ENCODE measurements around the gene PPM1E. TPM values are rescaled to one million over a fixed set of nuclear protein-coding genes. Genes with fewer than 3 reads are reported as not detected.

PPM1E gene
- total and polyA plus RNA-seq, 2 of the 4 experiments (the other 2 are of a cell fraction): under 0.01 to 0.05 TPM

- H4K5ac ChIP-seq (ENCODE audit: low read depth, low read length): no peak overlapping the region
- H3K79me1 ChIP-seq (ENCODE audit: low read depth in 1 of 2, low read length in 2 of 2): no peaks in the 10 kb centered on the region
- no peak overlapping the region for H3K23ac ChIP-seq (ENCODE audit: low read depth, low read length)
- H2AFZ ChIP-seq (replicated peaks; ENCODE audit: low read length, poor library complexity): no peak overlapping the region
- no peak for DNase-seq
- no peak overlapping the region for H3K4me2 ChIP-seq (ENCODE audit: low read depth, low read length)
- peaks cover 3% of the 10 kb centered on the region; the same call in 1 of the 2 replicates for H3K27me3 ChIP-seq (ENCODE audit: control insufficient read depth, insufficient read depth, low read length)
- no peak overlapping the region for H2BK15ac ChIP-seq (ENCODE audit: low read depth, low read length)
- no peak overlapping the region for H3K56ac ChIP-seq (ENCODE audit: extremely low read depth, insufficient read depth, low read length)
- H2AK5ac ChIP-seq (ENCODE audit: low read depth, low read length): no peak overlapping the region
- H3K9me1 ChIP-seq (ENCODE audit: insufficient read depth, low read length): no peaks in the 10 kb centered on the region
- H3K14ac ChIP-seq (replicated peaks; ENCODE audit: low read depth, low read length): no peak overlapping the region
- H3K4me1 ChIP-seq (ENCODE audit: control insufficient read depth, insufficient read depth, low read length): no peaks in the 10 kb centered on the region
- no CpG with 5 or more reads among the region's 3 CpGs for WGBS, 2 experiments (ENCODE audit: extremely low coverage in 2 of 2, insufficient read length in 1 of 2)
- no peak overlapping the region for H3K9ac ChIP-seq (ENCODE audit: low read depth, low read length)
- dilution Hi-C loops (cut with HindIII; ENCODE audit: low sequenced_read_pairs, unreplicated experiment) (no loop called here), intact Hi-C loops (cut with micrococcal nuclease) (loop anchor here (10.0 kb wide), 1 partner anchor 274 kb away; the partner anchor contains the start of gene MTMR4), in situ Hi-C loops (cut with MboI; ENCODE audit: low sequenced_read_pairs) (no loop called here)
- no peak overlapping the region for H2BK5ac ChIP-seq (ENCODE audit: low read depth, low read length, poor library complexity, severe bottlenecking)
- H2AK9ac ChIP-seq (replicated peaks; ENCODE audit: low read depth, low read length, poor library complexity): no peak overlapping the region
- H4K91ac ChIP-seq (ENCODE audit: insufficient read depth, low read depth, low read length): no peak overlapping the region
- no peak for TF ChIP-seq RFX5 (IDR thresholded peaks at IDR 0.05; ENCODE audit: low read depth, low read length)
- no peak for TF ChIP-seq USF2 (IDR thresholded peaks at IDR 0.05; ENCODE audit: low read depth, low read length)
- no peak overlapping the region for H3K4me3 ChIP-seq (ENCODE audit: insufficient read depth, low read depth, low read length)
- H3K18ac ChIP-seq (ENCODE audit: low read depth, low read length): no peak overlapping the region
- no peaks in the 10 kb centered on the region for H3K36me3 ChIP-seq (ENCODE audit: control insufficient read depth, insufficient read depth, low read length)
- H4K8ac ChIP-seq (ENCODE audit: low read depth in 2 of 2, low read length in 2 of 2): no peak overlapping the region
- ChIA-PET POLR2A (ENCODE audit: unreplicated experiment) (no interaction called here), CTCF (no interaction called here)
- BruUV-seq (replicated peaks): no TSS peak
- no peak overlapping the region for H3K4ac ChIP-seq (ENCODE audit: low read depth, low read length)
- ATAC-seq (ENCODE audit: low read depth): no peak
- H2BK120ac ChIP-seq (ENCODE audit: low read depth, low read length): no peak overlapping the region
- no peaks in the 10 kb centered on the region for H3K9me3 ChIP-seq (ENCODE audit: control insufficient read depth, insufficient read depth, low read length)
- no peak overlapping the region for H2BK20ac ChIP-seq (ENCODE audit: low read depth, low read length)
- H3K27ac ChIP-seq (ENCODE audit: insufficient read depth, low read length): no peak overlapping the region
- no peaks in the 10 kb centered on the region for H4K20me1 ChIP-seq (ENCODE audit: insufficient read depth, low read length)
Observed at GRCh38 chr17:58789160-58789559, 33.5 kb downstream of the PPM1E start.

Measured in IMR-90 (cell line).